GM23248 (cell line): ENCODE results near the gene KIAA1549. TPM values are rescaled to one million over a fixed set of nuclear protein-coding genes. Genes with fewer than 3 reads are reported as not detected.

Experiments
- DNase-seq: peaks from one replicate; pipeline ENCODE4 v3.0.0-alpha.2; 2015
- H2AFZ ChIP-seq: fragments of 200-600 bp; sonication (generic); 2 replicates; pipeline ENCODE4 v1.6.1; 2016; ENCODE audit warnings: antibody characterized with exemption
- H3F3A ChIP-seq: fragments of 200-600 bp; sonication (generic); 2 replicates; pipeline ENCODE4 v1.6.1; 2016; ENCODE audit warnings: mild to moderate bottlenecking, antibody characterized with exemption, mixed run types; ENCODE audit not compliant: insufficient read depth
- H3K27ac ChIP-seq: fragments of 200-600 bp; sonication (generic); 2 replicates; pipeline ENCODE4 v1.5.1; 2016; ENCODE audit warnings: mild to moderate bottlenecking
- H3K27me3 ChIP-seq: fragments of 200-600 bp; sonication (generic); replicated peaks from 2 replicates; pipeline ENCODE4 v1.6.1; 2016; ENCODE audit warnings: mild to moderate bottlenecking; ENCODE audit not compliant: insufficient read depth
- H3K36me3 ChIP-seq: fragments of 200-600 bp; sonication (generic); 2 replicates; pipeline ENCODE4 v1.6.1; 2016; ENCODE audit warnings: low read depth, mild to moderate bottlenecking
- H3K4me1 ChIP-seq: fragments of 200-600 bp; sonication (generic); 2 replicates; pipeline ENCODE4 v1.6.1; 2016; ENCODE audit warnings: mild to moderate bottlenecking; ENCODE audit not compliant: insufficient read depth
- H3K4me2 ChIP-seq: fragments of 200-600 bp; sonication (generic); one replicate; pipeline ENCODE4 v1.6.1; 2016; ENCODE audit warnings: mild to moderate bottlenecking; ENCODE audit not compliant: unreplicated experiment
- H3K4me3 ChIP-seq: fragments of 200-600 bp; sonication (generic); 2 replicates; pipeline ENCODE4 v1.5.1; 2016; ENCODE audit warnings: mild to moderate bottlenecking
- H3K79me2 ChIP-seq: fragments of 200-600 bp; sonication (generic); 2 replicates; pipeline ENCODE4 v1.6.1; 2016; ENCODE audit warnings: mild to moderate bottlenecking; ENCODE audit not compliant: insufficient read depth
- H3K9ac ChIP-seq: fragments of 200-600 bp; sonication (generic); 2 replicates; pipeline ENCODE4 v1.6.1; 2016; ENCODE audit warnings: mild to moderate bottlenecking
- H3K9me2 ChIP-seq: fragments of 200-600 bp; sonication (generic); 2 replicates; pipeline ENCODE4 v1.6.1; 2016; ENCODE audit warnings: mixed run types, mild to moderate bottlenecking, moderate library complexity; ENCODE audit not compliant: insufficient read depth
- H3K9me3 ChIP-seq: fragments of 200-600 bp; sonication (generic); one replicate; pipeline ENCODE4 v1.6.1; 2017; ENCODE audit warnings: low read depth
- H4K20me1 ChIP-seq: fragments of 200-600 bp; sonication (generic); 2 replicates; pipeline ENCODE4 v1.6.0; 2016; ENCODE audit not compliant: insufficient read depth
- EZH2 ChIP-seq: fragments of 200-600 bp; sonication (generic); IDR thresholded peaks from 2 replicates; pipeline ENCODE4 v1.6.1; 2018; ENCODE audit warnings: antibody characterized with exemption, mild to moderate bottlenecking; ENCODE audit not compliant: insufficient read depth, poor library complexity, severe bottlenecking
- EZH2phosphoT487 ChIP-seq: fragments of 200-600 bp; sonication (generic); IDR thresholded peaks from 2 replicates; pipeline ENCODE4 v1.6.1; 2018; ENCODE audit warnings: antibody characterized with exemption, moderate library complexity, mild to moderate bottlenecking, low read depth; ENCODE audit not compliant: insufficient read depth
- WGBS, 2 experiments: methylation state at CpG; one replicate each; pipeline ENCODE4 v1.1.6; 2015 to 2017; ENCODE audit warnings: low lambda C conversion rate in 2 of 2, low coverage in 1 of 2; ENCODE audit errors: missing lambda C conversion rate in 2 of 2; 5-methylcytosine and 5-hydroxymethylcytosine counted together
- in situ Hi-C: fragments of 300-500 bp; cut with MboI; formaldehyde crosslinking; loops from 2 replicates; pipeline ENCODE4 v1.15.0; 2020
- polyA plus RNA-seq: library from polyadenylated mRNA; unstranded; fragments of >200 nt; fragmentation: Nextera tagmentation; extraction: Ambion mirVana; gene quantifications from 2 replicates; pipeline ENCODE4 v1.2.1, GENCODE V29; 2016
- total RNA-seq: library from RNA; depleted of rRNA; stranded (reverse); fragments of >200 nt; shearing (Covaris generic); gene quantifications from 2 replicates; pipeline ENCODE4 v1.2.3, GENCODE V29; 2014

Gene KIAA1549
- total and polyA plus RNA-seq, 2 experiments from 2014 or later = 2.1 to 3.0 TPM

GRCh38 chr7:139011373-139011772, 30.2 kb upstream of the KIAA1549 start:
- H2AFZ ChIP-seq = no peak overlapping the region
- no peaks in the 10 kb centered on the region for H3K27me3 ChIP-seq
- no peak overlapping the region for H3K4me2 ChIP-seq
- no peaks in the 10 kb centered on the region for H3K36me3 ChIP-seq
- no peak overlapping the region for H3K9ac ChIP-seq
- H3K9me3 ChIP-seq = no peaks in the 10 kb centered on the region
- no peaks in the 10 kb centered on the region for H3F3A ChIP-seq
- no peak for DNase-seq
- H3K4me1 ChIP-seq = no peaks in the 10 kb centered on the region
- H3K27ac ChIP-seq = no peak overlapping the region
- H3K4me3 ChIP-seq = no peak overlapping the region
- H3K9me2 ChIP-seq = no peaks in the 10 kb centered on the region
- no peaks in the 10 kb centered on the region for H4K20me1 ChIP-seq
- in situ Hi-C loops = loop anchor here (10.0 kb wide), 1 partner anchor 57 kb away; no protein-coding TSS in a partner anchor
- TF ChIP-seq EZH2phosphoT487 (no peak), EZH2 (no peak)
- 83 to 84% methylated on average over 3 of the region's 3 CpGs for WGBS, 2 experiments
- H3K79me2 ChIP-seq = no peaks in the 10 kb centered on the region

- H3K9ac ChIP-seq = no peak overlapping the region
- H3F3A ChIP-seq = no peaks in the 10 kb centered on the region
- H3K79me2 ChIP-seq = no peaks in the 10 kb centered on the region
- H3K27me3 ChIP-seq = no peaks in the 10 kb centered on the region
- no peaks in the 10 kb centered on the region for H3K9me2 ChIP-seq
- H2AFZ ChIP-seq = no peak overlapping the region
- no peak overlapping the region for H3K4me3 ChIP-seq
- H3K36me3 ChIP-seq = no peaks in the 10 kb centered on the region
- TF ChIP-seq EZH2phosphoT487 (no peak), EZH2 (no peak)
- no peak overlapping the region for H3K4me2 ChIP-seq
- no peak for DNase-seq
- H3K9me3 ChIP-seq = no peaks in the 10 kb centered on the region
- H4K20me1 ChIP-seq = no peaks in the 10 kb centered on the region
- in situ Hi-C loops = no loop called here
- H3K27ac ChIP-seq = no peak overlapping the region
- no peaks in the 10 kb centered on the region for H3K4me1 ChIP-seq
Measured at GRCh38 chr7:139004321-139005090, 23.3 kb upstream of the KIAA1549 start.

DNA sequence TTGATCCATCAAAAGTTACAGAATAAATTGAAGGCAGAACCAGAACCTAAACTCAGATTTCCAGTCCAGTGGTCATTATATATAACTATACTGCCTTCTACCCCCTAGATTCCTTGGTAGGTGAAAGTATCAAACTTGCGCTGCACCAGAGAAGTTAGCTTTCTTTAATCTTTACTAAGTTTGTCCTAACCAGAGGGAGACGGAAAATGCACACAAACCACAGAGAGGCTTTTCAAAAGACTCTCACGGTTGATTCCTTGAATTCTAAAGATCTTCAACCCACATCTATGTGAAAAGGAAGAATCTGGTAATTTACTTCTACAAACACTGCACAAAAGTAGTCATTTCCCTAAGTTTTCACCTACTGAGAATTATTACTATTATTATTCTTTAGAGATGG, 18.2 kb upstream of the KIAA1549 start:
- in situ Hi-C loops = no loop called here
- Histone ChIP-seq H3K27me3 (no peaks in the 10 kb centered on the region), H3K4me3 (no peak overlapping the region), H3K9me2 (no peaks in the 10 kb centered on the region), H3K4me1 (no peaks in the 10 kb centered on the region), H3K4me2 (no peak overlapping the region), H3K9ac (no peak overlapping the region), H4K20me1 (no peaks in the 10 kb centered on the region), H3K36me3 (no peaks in the 10 kb centered on the region), H2AFZ (no peak overlapping the region), H3K27ac (no peak overlapping the region), H3K9me3 (no peaks in the 10 kb centered on the region), H3K79me2 (no peaks in the 10 kb centered on the region), H3F3A (no peaks in the 10 kb centered on the region)
- 69 to 79% methylated on average over 3 of the region's 3 CpGs for WGBS, 2 experiments
- DNase-seq = no peak
- TF ChIP-seq EZH2 = no peak
- TF ChIP-seq EZH2phosphoT487 = no peak

DNA sequence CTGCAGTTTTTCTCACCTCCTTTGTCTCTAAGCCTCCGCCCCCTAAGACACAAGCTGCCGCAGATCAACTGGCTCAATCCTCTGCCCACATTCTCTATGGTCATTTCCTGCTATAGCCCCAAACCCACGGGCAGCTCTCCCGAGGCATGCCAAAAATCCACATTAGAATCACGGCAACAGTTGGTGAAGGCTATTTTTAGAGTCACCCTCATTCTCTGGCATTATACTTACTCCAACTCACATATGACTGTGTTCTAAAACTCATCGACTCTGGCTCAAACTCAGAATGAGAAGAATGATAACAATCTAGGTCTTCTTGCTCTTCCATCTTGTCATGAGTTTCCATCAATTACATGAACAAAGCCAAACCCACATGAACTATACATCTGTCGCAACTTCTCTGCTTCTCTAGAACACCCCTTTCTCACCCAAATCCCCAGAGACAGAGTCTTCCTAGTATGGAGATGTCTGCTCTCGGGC, 10.9 kb upstream of the KIAA1549 start:
- peak overlapping the region; percentile 41 for H3K9ac ChIP-seq
- H3K4me3 ChIP-seq = no peak overlapping the region
- DNase-seq = peak; percentile 94
- in situ Hi-C loops = no loop called here
- H3K27me3 ChIP-seq = no peaks in the 10 kb centered on the region
- peak overlapping the region; percentile 47 for H2AFZ ChIP-seq
- WGBS, 2 experiments = 16 to 27% methylated on average over 8 of the region's 8 CpGs
- H3K9me3 ChIP-seq = no peaks in the 10 kb centered on the region
- peak overlapping the region; percentile 84 for H3K27ac ChIP-seq
- peaks cover 25% of the 10 kb centered on the region for H3K4me1 ChIP-seq
- no peaks in the 10 kb centered on the region for H3K36me3 ChIP-seq
- no peaks in the 10 kb centered on the region for H3K9me2 ChIP-seq
- H3K4me2 ChIP-seq = peak overlapping the region; percentile 60
- H4K20me1 ChIP-seq = no peaks in the 10 kb centered on the region
- H3F3A ChIP-seq = peaks cover 20% of the 10 kb centered on the region
- 0 out of 2 replicates have a peak, but pooled peaks have one; percentile 50 for TF ChIP-seq EZH2phosphoT487
- TF ChIP-seq EZH2 = no peak
- H3K79me2 ChIP-seq = no peaks in the 10 kb centered on the region

GRCh38 chr7:138987686-138988085, 6.5 kb upstream of the KIAA1549 start:
- Histone ChIP-seq H3K27me3 (no peaks in the 10 kb centered on the region), H3K9ac (no peak overlapping the region), H3K9me3 (no peaks in the 10 kb centered on the region), H3K27ac (no peak overlapping the region), H3F3A (peaks cover 28% of the 10 kb centered on the region), H3K9me2 (no peaks in the 10 kb centered on the region), H3K36me3 (no peaks in the 10 kb centered on the region), H3K79me2 (no peaks in the 10 kb centered on the region), H4K20me1 (no peaks in the 10 kb centered on the region), H3K4me1 (peaks cover 24% of the 10 kb centered on the region), H2AFZ (no peak overlapping the region), H3K4me3 (no peak overlapping the region), H3K4me2 (no peak overlapping the region)
- WGBS, 2 experiments = 97 to 98% methylated on average over 1 of the region's 1 CpG
- no peak for TF ChIP-seq EZH2phosphoT487
- no peak for TF ChIP-seq EZH2
- in situ Hi-C loops = no loop called here
- peak; percentile 19 for DNase-seq
